Measurements from ENCODE around the gene NLGN1.

GRCh38 chr3:173639098-173639497, 241.6 kb downstream of the NLGN1 start:
- TF ChIP-seq, protein P1, sequence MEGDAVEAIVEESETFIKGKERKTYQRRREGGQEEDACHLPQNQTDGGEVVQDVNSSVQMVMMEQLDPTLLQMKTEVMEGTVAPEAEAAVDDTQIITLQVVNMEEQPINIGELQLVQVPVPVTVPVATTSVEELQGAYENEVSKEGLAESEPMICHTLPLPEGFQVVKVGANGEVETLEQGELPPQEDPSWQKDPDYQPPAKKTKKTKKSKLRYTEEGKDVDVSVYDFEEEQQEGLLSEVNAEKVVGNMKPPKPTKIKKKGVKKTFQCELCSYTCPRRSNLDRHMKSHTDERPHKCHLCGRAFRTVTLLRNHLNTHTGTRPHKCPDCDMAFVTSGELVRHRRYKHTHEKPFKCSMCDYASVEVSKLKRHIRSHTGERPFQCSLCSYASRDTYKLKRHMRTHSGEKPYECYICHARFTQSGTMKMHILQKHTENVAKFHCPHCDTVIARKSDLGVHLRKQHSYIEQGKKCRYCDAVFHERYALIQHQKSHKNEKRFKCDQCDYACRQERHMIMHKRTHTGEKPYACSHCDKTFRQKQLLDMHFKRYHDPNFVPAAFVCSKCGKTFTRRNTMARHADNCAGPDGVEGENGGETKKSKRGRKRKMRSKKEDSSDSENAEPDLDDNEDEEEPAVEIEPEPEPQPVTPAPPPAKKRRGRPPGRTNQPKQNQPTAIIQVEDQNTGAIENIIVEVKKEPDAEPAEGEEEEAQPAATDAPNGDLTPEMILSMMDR (IDR thresholded peaks at IDR 0.05), result no peak
- TF ChIP-seq POLR2A (IDR thresholded peaks at IDR 0.05), result no peak
